HEK293 (cell line): ENCODE data around the gene EVA1C.
"Not testable (repeated sequence)": the region's sequence is repeated elsewhere in the genome, so short reads cannot be mapped to it uniquely, and the experiment has no call there.

Experiments used
- CTCF ChIA-PET: fragments of 350-600 bp; formaldehyde crosslinking; extraction: SDS; loops from one replicate; lab custom pipeline; 2021; ENCODE audit warnings: antibody characterized with exemption; lab: Yijun Ruan, JAX
- POLR2A ChIA-PET: fragments of 300-600 bp; formaldehyde crosslinking; extraction: SDS; loops from one replicate; lab custom pipeline; 2020; ENCODE audit warnings: antibody characterized with exemption, inconsistent platforms; lab: Yijun Ruan, JAX
- H3K27ac ChIP-seq: fragments of 200-500 bp; sonication (Bioruptor generic); 2 replicates; pipeline ENCODE4 v1.5.1; 2014; ENCODE audit warnings: low read depth, low read length, control low read depth, inconsistent platforms; ENCODE audit errors: extremely low read depth
- H3K36me3 ChIP-seq, 2 experiments: fragments of 200-500 bp in 1 of 2; sonication (Bioruptor generic) in 1 of 2; 1 replicate in 1 of 2; 2 replicates in 1 of 2; pipeline ENCODE4 v1.5.1; 2014 to 2017; ENCODE audit warnings: inconsistent platforms in 2 of 2, low read length in 2 of 2; ENCODE audit not compliant: control insufficient read depth in 2 of 2, insufficient read depth in 1 of 2
- H3K4me1 ChIP-seq: fragments of 200-500 bp; sonication (Bioruptor generic); 2 replicates; pipeline ENCODE4 v1.5.1; 2014; ENCODE audit warnings: mild to moderate bottlenecking, low read length, inconsistent platforms; ENCODE audit not compliant: control insufficient read depth, insufficient read depth
- H3K4me3 ChIP-seq: 2 replicates; pipeline ENCODE4 v1.5.1; 2011; ENCODE audit warnings: low read depth, mild to moderate bottlenecking, control low read depth, low read length, moderate library complexity
- H3K9me3 ChIP-seq: fragments of 200-500 bp; sonication (Bioruptor generic); 2 replicates; pipeline ENCODE4 v1.5.1; 2014; ENCODE audit warnings: low read depth, low read length, inconsistent platforms; ENCODE audit not compliant: control insufficient read depth, insufficient read depth
- ATF2 ChIP-seq: fragments of 450-650 bp; formaldehyde crosslinking; IDR thresholded peaks from 2 replicates; pipeline ENCODE4 v1.5.1; 2016; ENCODE audit warnings: missing biosample characterization, missing genetic modification characterization, low read depth
- BCL11B ChIP-seq: fragments of 450-650 bp; formaldehyde crosslinking; IDR thresholded peaks from 2 replicates; pipeline ENCODE4 v1.5.1; 2016; ENCODE audit warnings: low read depth, missing biosample characterization, missing genetic modification characterization
- GLIS1 ChIP-seq: fragments of 450-650 bp; formaldehyde crosslinking; IDR thresholded peaks from 2 replicates; pipeline ENCODE4 v1.5.1; 2016; ENCODE audit warnings: missing biosample characterization, missing genetic modification characterization
- KLF7 ChIP-seq: fragments of 450-650 bp; formaldehyde crosslinking; IDR thresholded peaks from 2 replicates; pipeline ENCODE4 v1.5.1; 2016; ENCODE audit warnings: missing biosample characterization, missing genetic modification characterization, borderline replicate concordance
- KLF9 ChIP-seq: fragments of 450-650 bp; formaldehyde crosslinking; IDR thresholded peaks from 2 replicates; pipeline ENCODE4 v1.5.1; 2016; ENCODE audit warnings: missing biosample characterization, missing genetic modification characterization, low read depth
- TCF7L2 ChIP-seq: IDR thresholded peaks from 2 replicates; pipeline ENCODE4 v1.6.1; 2011; ENCODE audit warnings: low read depth, mild to moderate bottlenecking, inconsistent platforms, low read length, moderate library complexity, borderline replicate concordance
- ZIC2 ChIP-seq: fragments of 450-650 bp; formaldehyde crosslinking; IDR thresholded peaks from 2 replicates; pipeline ENCODE4 v1.5.1; 2016; ENCODE audit warnings: missing biosample characterization, missing genetic modification characterization
- ZNF155 ChIP-seq: fragments of 450-650 bp; formaldehyde crosslinking; IDR thresholded peaks from 2 replicates; pipeline ENCODE4 v1.5.1; 2016; ENCODE audit warnings: missing biosample characterization, missing genetic modification characterization
- ZNF18 ChIP-seq: fragments of 450-650 bp; formaldehyde crosslinking; IDR thresholded peaks from 2 replicates; pipeline ENCODE4 v1.5.1; 2016; ENCODE audit warnings: missing biosample characterization, missing genetic modification characterization
- ZNF202 ChIP-seq: fragments of 450-650 bp; formaldehyde crosslinking; IDR thresholded peaks from 2 replicates; pipeline ENCODE4 v1.5.1; 2016; ENCODE audit warnings: missing biosample characterization, missing genetic modification characterization, borderline replicate concordance
- ZNF248 ChIP-seq: fragments of 450-650 bp; formaldehyde crosslinking; IDR thresholded peaks from 2 replicates; pipeline ENCODE4 v1.5.1; 2017; ENCODE audit warnings: missing biosample characterization, missing genetic modification characterization
- ZNF354C ChIP-seq: fragments of 450-650 bp; formaldehyde crosslinking; IDR thresholded peaks from 2 replicates; pipeline ENCODE4 v1.5.1; 2016; ENCODE audit warnings: missing biosample characterization, missing genetic modification characterization, low read depth, borderline replicate concordance
- ZNF514 ChIP-seq: fragments of 450-650 bp; formaldehyde crosslinking; IDR thresholded peaks from 2 replicates; pipeline ENCODE4 v1.5.1; 2016; ENCODE audit warnings: missing biosample characterization, missing genetic modification characterization
- ZNF561 ChIP-seq: fragments of 450-650 bp; IDR thresholded peaks from 2 replicates; pipeline ENCODE4 v1.5.1; 2018; ENCODE audit warnings: missing biosample characterization, missing genetic modification characterization, borderline replicate concordance
- ZNF621 ChIP-seq: fragments of 450-650 bp; formaldehyde crosslinking; IDR thresholded peaks from 2 replicates; pipeline ENCODE4 v1.5.1; 2017; ENCODE audit warnings: missing biosample characterization, missing genetic modification characterization

EVA1C gene

GRCh38 chr21:32427958-32428623, 15.6 kb downstream of the EVA1C start (continued):
- TF ChIP-seq KLF7 (tag by site-specific recombination): no peak
- TF ChIP-seq BCL11B (tag by site-specific recombination): no peak
- TF ChIP-seq ZNF18 (tag by site-specific recombination): no peak
- no peak for TF ChIP-seq GLIS1 (tag by site-specific recombination)
- no peak for TF ChIP-seq ZNF514 (tag by site-specific recombination)
- no peak for TF ChIP-seq ZNF354C (tag by site-specific recombination)
- no peak for TF ChIP-seq ZIC2
- TF ChIP-seq ZNF561: no peak

GRCh38 chr21:32432982-32433660, 20.6 kb downstream of the EVA1C start:
- CTCF ChIA-PET, POLR2A ChIA-PET, H3K36me3 ChIP-seq, H3K27ac ChIP-seq, H3K4me1 ChIP-seq, H3K4me3 ChIP-seq, H3K9me3 ChIP-seq: not testable (repeated sequence)

- H3K4me1 ChIP-seq: no peaks in the 10 kb centered on the region
- no peak overlapping the region for H3K27ac ChIP-seq
- no peaks in the 10 kb centered on the region for H3K36me3 ChIP-seq
- ChIA-PET POLR2A (no interaction called here), CTCF (no interaction called here)
- no peak for TF ChIP-seq ATF2
- no peak for TF ChIP-seq ZNF202 (tag by site-specific recombination)
- TF ChIP-seq TCF7L2: no peak
- no peak for TF ChIP-seq ZNF155 (tag by site-specific recombination)
- TF ChIP-seq ZNF621 (tag by site-specific recombination): no peak
- H3K4me3 ChIP-seq: no peak overlapping the region
- no peaks in the 10 kb centered on the region for H3K9me3 ChIP-seq
Observed at GRCh38 chr21:32437729-32438128, 25.2 kb downstream of the EVA1C start.

GRCh38 chr21:32442566-32443318, 30.2 kb downstream of the EVA1C start:
- Histone ChIP-seq H3K9me3 (no peaks in the 10 kb centered on the region), H3K27ac (no peak overlapping the region), H3K4me3 (no peak overlapping the region), H3K4me1 (no peaks in the 10 kb centered on the region), H3K36me3 (no peaks in the 10 kb centered on the region)
- POLR2A ChIA-PET: no interaction called here
- TF ChIP-seq ZNF248 (tag by site-specific recombination) (no peak), KLF9 (tag by site-specific recombination) (no peak)
- CTCF ChIA-PET: no interaction called here
